Cardiac fibroblast (primary cell): ENCODE results near the gene PTPMT1.
A peak's percentile ranks its signal among the peaks of the same experiment; 100 is the strongest.

Source experiments
- DNase-seq, 2 donors: peaks; one replicate each; pipeline versions ENCODE4 v3.0.0 to v3.0.0-alpha.2; 2010; ENCODE audit warnings: low read depth in 2 of 2
- H3K4me3 ChIP-seq, 2 donors: replicated peaks in 1 of 2; 1 replicate in 1 of 2; 2 replicates in 1 of 2; pipeline ENCODE4 v1.5.1; 2011; ENCODE audit warnings: low read depth in 2 of 2, low read length in 2 of 2, mild to moderate bottlenecking in 2 of 2, moderate library complexity in 1 of 2
- TF ChIP-seq, protein P1 (sequence below): IDR thresholded peaks from one replicate; pipeline ENCODE4 v1.5.1; 2011; ENCODE audit warnings: low read depth, mild to moderate bottlenecking, low read length, inconsistent platforms

Gene PTPMT1

DNA sequence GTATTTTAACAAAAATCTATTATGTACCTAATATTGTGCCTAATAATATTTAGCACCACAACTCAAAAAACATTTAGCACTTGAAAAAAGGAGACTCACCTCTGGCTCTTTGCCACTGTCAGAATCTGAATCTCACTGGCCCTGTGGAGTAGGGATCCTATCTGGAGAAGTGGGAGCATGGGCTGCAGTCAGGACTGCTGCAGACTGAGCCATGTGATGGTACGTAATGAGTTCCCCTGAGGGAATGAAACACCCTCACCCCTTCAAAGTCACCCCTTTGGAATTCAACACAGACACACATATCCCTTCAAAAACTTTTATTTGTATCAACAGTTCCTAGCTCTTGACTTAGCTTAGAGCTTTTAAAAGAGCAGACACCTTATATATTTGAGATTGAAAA, 6.5 kb downstream of the PTPMT1 start:
- DNase-seq = peak in 1 of 2 donors; percentile 81
- TF ChIP-seq, protein P1, sequence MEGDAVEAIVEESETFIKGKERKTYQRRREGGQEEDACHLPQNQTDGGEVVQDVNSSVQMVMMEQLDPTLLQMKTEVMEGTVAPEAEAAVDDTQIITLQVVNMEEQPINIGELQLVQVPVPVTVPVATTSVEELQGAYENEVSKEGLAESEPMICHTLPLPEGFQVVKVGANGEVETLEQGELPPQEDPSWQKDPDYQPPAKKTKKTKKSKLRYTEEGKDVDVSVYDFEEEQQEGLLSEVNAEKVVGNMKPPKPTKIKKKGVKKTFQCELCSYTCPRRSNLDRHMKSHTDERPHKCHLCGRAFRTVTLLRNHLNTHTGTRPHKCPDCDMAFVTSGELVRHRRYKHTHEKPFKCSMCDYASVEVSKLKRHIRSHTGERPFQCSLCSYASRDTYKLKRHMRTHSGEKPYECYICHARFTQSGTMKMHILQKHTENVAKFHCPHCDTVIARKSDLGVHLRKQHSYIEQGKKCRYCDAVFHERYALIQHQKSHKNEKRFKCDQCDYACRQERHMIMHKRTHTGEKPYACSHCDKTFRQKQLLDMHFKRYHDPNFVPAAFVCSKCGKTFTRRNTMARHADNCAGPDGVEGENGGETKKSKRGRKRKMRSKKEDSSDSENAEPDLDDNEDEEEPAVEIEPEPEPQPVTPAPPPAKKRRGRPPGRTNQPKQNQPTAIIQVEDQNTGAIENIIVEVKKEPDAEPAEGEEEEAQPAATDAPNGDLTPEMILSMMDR = no peak
- no peak overlapping the region for H3K4me3 ChIP-seq

DNA sequence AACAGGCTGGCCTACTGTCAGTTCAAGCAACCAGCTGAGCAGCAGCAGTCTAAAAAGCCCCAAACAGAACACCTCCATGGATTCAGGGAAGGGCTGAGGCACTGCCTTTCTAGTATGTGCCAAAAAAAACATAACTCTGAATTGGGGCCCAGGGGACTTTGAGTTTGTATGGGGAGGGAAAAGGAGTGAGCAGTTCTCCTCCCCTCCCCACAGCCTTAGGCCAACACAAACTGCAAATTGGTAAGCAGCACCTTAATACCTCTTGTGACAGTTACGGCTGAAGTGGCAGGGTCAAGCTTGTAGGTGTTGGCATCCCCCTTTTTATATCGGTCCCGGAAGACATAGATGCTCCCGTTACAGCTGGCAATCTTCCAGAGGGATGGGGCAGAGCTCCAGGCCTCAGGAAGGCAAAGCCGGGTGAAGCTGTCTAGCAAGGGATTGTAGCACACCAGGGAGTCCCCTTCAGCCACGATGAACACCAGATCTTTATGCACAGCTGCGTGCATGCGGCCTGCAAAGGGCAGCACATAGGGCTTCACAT, 7.4 kb downstream of the PTPMT1 start:
- no peak overlapping the region for H3K4me3 ChIP-seq
- TF ChIP-seq, protein P1 = no peak

DNA sequence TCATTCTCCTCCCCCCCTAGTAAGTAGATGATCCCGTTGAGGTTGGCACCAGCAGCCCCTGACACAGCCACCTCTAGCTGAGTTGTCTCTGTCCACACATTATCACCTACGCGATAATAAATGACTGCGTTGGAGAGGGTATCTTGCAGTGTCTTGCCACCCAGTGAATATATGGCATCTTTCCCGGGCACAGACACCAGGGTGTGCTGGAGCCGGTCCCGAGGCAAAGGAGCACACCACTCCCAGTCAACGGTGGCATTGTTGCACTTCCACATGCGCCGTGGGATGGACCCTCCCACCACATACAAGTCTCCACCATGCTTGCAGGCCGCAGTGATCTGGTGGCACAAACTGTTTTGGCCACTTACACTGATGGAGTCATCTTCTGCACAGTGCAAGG, 7.9 kb downstream of the PTPMT1 start:
- TF ChIP-seq, protein P1 = no peak
- DNase-seq = no peak
- H3K4me3 ChIP-seq = no peak overlapping the region

More for the DNA sequence above, 7.4 kb downstream of the PTPMT1 start:
- peak; percentile 25 to 65 for DNase-seq

DNA sequence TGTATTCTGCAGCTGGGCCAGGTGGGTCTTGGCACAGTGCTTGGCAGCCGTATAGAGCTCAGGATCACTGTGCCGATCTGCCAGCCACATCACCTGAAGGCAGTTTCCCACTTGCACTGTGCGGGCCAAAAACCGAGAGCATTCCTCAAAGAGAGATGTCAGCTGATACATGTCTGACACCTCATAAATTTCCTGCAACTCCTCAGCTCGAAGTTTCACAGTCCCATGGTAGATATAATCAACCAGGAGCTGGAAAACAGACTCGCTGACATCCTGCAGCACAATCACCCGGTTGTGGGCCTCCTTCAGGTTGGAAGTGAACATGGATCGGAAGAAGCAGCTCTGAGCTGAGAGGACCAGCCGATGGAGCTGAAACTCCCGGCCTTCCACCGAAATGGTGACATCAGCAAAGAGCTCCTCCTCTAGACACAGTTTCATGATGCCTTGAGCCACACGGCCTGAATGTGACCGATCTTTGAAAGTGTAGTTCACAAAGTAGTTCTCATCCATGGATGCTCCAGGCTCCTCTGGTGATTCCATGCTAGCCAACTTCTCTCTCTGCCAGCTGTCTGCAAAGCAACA, 12.2 kb downstream of the PTPMT1 start:
- H3K4me3 ChIP-seq = peak overlapping the region in 1 of 2 donors; percentile 99
- TF ChIP-seq, protein P1 = no peak
- no peak for DNase-seq

DNA sequence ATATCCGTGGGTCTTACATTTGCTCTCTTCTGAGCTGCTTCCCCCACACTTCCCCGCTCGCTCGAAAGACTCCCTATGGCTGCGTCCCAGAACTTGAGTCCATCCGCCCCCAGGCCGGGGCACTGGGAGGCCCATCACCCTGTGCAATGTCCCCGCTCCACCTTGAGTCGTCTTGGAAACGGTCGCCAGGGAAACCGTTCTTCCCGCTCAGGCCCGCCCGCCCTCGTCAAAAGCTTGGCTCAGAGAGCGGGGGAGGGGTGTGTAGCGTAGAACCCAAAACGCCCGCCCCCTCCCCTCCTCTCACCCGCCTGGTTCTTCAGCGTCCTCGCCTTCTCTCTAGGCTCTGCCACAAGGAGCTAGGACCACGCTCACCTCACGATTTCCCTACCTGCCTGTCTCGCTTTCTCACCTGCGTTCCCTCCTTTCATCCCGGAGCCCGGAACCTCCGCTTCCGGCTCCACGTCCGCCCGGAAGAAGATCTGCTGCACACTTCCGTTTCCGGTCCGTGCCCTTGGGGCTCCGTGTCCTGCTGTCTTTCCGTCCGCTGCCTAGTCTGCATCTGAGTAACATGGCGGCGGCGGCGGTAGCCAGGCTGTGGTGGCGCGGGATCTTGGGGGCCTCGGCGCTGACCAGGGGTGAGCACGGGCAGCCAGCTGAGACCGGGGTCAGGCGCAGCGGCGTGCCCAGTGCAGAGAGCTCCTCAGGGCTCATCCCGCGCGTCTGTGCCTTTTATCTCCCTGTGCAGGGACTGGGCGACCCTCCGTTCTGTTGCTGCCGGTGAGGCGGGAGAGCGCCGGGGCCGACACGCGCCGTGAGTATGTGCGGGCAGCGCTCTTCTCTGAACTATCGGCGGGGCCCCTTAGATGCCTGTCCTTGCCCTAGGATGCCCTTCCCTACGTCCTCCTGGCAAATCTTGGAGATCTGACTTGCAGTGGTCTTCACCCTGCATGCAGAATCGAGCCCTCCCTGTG, 13.4 kb downstream of the PTPMT1 start, which contains the start of the genes KBTBD4 and NDUFS3:
TSS of gene KBTBD4 (minus strand) at position 447 of the 971 bp plus-strand sequence. CDS start at position 428, 19 bp downstream.
TSS of gene NDUFS3 (plus strand) at position 551 of the 971 bp plus-strand sequence. CDS start at position 569, 18 bp downstream.
- H3K4me3 ChIP-seq = peak within 1 kb of the TSS; percentile 96 to 99
- peak; percentile 92 to 93 for DNase-seq
- TF ChIP-seq, protein P1 = no peak

DNA sequence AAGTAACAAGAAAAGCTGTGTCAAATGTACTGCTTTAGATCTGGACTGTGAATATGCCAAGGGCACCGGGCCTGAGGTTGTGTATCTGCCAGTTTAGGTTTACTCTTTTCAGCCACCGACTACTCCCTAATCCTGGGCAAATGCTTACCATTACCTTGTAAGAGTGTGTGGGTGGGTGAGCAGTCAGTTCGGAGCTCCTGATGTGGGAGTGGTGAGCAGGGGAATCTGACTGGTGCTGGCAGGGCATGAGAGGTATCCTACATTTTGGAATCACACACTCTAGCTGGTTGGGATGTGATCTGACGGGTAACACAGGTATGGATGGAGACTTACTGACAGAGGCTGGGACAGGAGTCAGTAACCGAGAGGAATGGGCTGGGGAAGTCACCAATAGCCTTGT, 18.4 kb downstream of the PTPMT1 start:
- no peak for DNase-seq
- no peak overlapping the region for H3K4me3 ChIP-seq
- TF ChIP-seq, protein P1 = no peak
